NCI-H2107 treated with DMSO at 0.1 percent for 48 hours (cell line): ENCODE data around the gene FKBP6.
A peak's percentile ranks its signal among the peaks of the same experiment; 100 is the strongest.
"Not testable (repeated sequence)": the region's sequence is repeated elsewhere in the genome, so short reads cannot be mapped to it uniquely, and the experiment has no call there.

Source experiments
- DNase-seq: peaks from one replicate; lab custom pipeline; 2025; ENCODE audit not compliant: unreplicated experiment; lab: John Stamatoyannopoulos, UW

Gene FKBP6

DNA sequence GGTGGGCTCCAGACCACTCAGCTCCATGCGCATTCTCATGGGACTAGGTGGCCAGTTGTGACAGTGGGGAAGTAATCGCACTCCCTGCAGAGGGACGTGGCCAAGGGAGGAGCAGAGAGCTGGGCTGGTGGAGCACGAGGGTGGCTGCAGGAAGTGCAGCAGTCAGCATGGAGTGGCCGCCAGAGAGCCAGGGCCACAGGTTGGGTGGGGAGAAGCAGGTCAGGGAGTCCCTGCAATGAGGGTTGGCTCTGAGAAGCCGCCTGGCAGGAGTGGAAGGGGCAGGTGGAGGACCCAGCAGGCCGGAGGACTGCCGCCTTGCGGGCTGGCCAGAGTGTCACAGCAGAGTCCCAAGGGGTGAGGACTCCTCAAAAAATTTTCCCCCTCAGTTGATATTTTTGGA lies 26.2 kb downstream of the FKBP6 start:
- DNase-seq: no peak

DNA sequence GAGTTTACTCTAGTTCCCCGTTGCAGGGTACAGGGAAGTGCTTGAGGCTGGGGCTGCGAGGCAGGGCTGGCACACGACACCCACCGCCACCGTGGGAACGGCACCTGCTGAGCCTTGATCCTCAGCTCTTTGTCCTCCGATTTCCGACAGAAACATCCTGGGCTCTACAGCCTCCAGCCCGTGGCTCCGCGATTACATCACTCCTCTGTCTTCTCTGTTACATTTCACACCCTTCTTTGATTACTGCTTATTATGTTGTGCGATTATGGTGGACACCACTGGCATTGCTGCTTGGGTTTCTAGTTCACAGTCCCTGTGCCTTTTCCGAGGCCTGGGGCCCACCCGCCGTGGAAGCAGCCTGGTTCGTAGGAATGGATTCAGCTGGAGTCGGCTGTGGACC lies 26.9 kb downstream of the FKBP6 start:
- peak; percentile 11 for DNase-seq

DNA sequence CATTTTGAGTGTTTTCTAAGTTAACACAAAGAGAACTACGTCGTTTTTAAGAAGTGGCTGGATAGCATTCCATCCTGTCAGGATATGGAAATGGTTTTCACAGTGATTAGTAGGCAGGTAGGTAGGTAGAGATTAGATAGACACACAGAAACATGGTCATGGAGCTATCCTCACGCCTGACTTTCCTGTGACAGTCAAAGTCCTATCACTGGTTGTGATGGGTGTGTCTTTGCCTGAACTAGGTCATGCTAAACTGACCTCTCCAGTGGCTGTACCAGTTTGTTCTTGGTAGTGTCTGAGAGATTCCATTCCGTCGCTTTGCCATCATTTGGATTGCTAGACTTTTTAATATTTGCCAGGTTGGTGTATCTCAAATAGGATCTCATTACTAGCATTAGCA lies 28.2 kb downstream of the FKBP6 start:
- DNase-seq: no peak

DNA sequence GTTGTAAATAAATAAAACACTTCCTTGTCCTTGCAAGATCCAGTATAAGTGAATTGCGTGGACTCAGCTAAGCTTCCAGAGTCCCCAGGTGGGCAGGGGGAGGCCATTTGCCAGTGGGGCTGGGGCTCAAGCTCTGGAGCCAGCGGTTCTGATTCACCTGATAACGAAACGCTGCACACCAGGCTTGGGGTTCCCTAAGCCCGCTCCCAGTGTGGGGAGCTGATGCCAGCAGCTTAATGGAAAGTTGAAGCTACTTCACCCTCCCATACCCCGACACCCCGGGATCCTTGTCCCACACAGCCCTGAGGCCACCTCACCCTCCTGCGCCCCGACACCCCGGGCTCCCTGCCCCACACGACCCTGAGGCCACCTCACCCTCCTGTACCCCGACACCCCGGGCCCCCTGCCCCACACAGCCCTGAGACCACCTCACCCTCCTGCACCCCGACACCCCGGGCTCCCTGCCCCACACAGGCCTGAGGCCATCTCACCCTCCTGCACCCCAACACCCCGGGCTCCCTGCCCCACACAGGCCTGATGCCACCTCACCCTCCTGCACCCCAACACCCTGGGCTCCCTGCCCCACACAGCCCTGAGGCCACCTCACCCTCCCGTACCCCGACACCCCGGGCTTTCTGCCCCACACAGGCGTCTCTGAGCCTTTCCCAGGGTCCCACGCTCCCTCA lies 30.8 kb downstream of the FKBP6 start:
- DNase-seq: no peak

DNA sequence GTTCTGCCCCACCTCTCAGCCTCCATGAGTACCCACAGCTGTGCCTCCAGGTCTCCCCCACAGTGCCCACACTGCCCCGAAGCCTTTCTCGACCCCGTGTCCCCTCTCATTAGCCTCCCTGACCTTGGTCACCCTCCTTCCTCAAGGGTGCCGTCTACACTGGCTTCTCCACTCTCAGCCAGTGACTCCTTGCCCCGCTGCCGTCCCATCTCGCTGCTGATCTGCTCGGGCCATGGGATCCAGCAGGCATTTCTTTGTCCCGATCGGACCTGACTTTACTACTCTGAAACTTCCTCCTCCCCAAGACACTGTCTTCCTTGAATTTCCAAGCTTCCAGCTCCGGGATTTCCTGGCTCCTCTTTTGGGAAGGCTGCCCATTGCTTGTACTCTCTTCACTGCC lies 31.3 kb downstream of the FKBP6 start:
- DNase-seq: no peak

DNA sequence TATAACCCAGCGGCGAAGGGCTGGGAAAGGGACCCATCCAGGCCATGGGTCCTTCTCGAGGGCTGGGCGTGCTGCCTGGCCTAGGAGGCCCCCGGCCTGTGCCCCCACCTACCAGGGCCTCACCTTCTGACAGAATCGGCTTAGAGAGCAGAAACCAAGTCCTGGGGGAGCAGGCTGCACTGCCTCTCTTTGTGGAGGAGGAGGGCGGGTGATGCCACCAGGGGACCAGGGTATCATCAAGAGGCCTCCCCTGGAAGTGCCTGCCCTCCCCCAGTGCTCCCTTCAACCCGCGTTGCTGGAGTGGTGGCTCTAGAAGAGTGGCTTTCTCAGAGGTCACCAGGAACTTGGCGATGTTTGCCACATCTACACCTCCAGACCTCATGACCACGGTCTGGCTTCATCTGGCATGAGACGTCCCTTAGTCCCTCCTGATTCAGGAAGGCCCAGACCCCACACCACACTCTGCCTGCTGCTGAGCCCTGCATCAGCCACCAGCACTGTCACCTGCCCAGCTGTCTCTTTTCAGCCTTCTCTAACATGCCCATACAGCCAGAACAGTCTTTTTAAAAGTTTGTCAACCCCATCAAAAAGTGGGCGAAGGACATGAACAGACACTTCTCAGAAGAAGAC lies 31.9 kb downstream of the FKBP6 start:
- DNase-seq: no peak

DNA sequence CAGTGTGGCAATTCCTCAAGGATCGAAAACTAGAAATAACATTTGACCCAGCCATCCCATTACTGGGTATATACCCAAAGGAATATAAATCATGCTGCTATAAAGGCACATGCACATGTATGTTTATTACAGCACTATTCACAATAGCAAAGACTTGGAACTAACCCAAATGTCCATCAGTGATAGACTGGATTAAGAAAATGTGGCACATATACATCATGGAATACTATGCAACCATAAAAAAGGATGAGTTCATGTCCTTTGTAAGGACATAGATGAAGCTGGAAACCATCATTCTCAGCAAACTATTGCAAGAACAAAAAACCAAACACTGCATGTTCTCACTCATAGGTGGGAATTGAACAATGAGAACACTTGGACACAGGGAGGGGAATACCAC lies 32.6 kb downstream of the FKBP6 start:
- not testable (repeated sequence) for DNase-seq

DNA sequence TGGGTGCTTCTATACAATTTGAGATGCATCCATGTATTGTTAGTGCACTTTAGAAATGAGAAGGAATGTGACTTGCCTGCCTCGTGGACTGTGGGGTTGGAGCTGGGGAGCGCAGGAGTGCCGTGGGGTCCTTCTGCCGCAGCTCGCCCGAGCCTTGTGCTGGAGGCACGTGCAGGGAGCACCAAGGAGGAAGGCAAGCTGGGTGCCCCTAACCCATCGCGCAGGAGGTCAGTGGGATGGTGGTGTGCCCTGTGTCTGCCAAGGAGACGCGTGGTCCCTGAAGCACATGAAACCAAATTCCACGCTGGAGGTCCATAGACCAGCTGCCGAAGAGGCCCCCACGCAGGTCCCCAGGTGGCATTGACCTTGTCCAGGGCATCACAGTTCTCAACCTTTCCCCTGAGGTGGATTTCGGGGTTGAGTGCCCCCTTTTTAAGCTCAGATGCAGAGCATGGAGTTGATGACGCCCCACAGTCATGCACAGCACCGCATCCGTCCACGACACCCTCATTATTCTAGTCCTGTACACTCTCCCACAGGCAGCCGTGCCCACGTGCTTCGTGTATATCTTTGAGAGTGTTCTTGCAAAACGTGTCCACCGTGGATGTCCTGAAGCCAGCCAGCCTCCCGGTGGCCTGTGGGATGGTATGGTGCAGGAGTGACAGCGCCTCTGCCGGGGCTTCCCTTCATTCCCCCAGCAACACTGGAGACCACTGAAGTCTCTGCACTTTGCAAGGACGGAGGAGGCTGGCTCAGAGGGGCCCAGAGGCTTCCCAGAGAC lies 35.5 kb downstream of the FKBP6 start:
- DNase-seq: no peak

DNA sequence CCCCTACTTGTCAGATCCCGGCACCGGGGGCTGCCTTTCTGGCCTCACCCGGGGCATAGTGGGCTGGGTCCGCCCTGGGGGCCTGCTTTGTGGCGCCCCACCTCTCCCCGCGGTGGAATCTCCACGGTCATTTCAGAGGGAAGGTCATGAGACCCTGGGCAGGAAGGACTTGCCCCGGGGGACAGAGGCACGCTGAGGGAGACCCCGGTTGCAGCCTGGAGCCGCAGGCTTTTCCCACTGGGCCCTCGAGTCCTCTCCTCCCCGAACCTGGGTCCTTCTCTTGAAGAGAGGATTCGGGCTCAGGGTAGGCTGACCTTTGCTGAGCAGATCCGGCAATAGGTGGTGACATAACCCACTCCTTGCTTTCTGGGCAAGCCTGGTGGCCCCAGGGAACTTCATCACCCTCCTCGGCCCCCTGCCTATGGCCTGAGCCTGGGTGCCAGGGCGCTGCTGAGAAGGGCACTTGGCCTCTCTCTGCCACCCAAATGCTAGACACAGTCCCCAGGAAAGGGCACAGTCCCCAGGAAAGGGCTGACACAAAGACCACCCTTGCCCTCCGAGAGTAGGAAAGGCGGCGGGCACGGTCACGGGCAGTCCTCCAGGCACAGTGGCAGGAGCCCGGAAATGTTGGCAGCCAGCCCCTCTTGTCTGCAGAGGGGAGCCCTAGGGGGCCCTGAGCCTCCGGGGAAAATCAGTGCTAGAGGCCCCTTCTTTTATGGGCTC lies 36.2 kb downstream of the FKBP6 start:
- DNase-seq: peak; percentile 32

DNA sequence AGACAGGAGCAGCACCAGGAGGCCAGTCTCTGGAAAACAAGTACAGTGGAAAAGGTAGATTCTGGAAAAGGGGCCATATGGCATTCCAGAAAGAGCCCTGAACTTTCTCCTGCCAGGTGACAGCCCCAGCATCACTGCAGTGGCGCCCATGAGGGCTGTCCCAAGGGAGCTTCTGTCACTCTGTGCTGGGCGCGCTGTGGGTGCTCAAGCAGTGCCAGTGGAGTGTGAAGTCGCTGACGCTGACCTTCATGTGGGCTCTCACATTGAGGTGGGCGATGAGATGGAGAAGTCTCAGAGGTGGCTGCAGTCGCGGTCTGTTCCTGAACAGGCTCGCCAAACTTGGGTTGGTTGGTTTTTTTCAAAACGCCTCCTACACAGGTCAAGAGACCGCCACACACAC lies 38.2 kb downstream of the FKBP6 start:
- no peak for DNase-seq

DNA sequence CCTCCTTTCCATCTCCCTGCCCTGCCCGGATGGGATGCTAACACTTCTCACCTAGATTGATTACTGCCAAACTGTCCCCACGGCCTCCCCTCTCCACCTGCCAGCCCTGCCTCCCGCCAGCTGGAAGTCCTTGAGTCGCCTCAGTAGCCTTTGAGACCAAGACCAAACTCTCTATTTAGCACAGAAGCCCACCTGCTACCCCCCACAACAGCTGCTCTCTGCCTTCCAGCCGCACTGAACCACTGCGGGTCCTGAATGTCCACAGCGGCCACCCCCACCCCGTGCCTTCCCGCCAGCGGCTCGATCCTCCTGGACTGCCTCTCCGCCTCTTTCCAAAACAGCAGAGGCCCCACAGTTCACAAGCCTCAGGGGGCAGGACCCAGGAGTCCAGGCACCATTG lies 39.0 kb downstream of the FKBP6 start:
- no peak for DNase-seq

DNA sequence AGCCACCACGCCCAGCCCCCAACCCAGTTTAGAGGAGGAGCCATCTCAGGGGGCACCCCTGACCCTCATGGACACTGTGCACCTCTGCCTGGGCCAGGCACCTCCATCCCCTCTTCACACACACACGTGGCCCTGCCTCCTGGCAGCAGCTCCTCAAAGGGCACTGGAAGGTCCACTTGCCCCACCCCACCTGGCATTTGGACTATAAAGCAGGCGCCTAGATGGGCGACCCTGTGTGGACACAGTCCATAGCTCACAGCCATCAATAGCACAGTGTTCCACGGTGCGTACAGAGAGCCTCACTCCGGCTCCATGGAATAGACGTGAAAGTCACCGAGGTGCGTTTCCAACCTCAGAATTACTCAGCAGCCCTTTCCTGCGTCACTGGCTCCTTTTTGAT lies 41.0 kb downstream of the FKBP6 start:
- DNase-seq: no peak

DNA sequence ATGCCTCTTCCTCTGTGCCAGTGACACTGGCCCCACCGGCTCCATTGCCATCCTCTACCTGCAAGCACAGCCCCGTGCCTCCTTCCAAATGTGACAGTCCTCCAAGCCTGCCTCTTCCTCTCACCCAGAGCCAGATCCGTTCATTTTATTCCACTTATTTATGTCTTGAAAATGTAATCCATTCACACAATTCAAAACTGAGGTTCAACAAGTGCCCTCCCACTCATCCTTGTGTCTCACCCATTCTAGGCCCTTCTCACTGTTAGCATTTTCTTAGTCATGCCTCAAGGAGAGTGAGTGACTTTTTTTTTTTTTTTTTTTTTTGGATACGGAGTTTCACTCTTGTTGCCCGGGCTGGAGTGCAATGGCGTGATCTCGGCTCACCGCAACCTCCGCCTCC lies 41.7 kb downstream of the FKBP6 start:
- no peak for DNase-seq

DNA sequence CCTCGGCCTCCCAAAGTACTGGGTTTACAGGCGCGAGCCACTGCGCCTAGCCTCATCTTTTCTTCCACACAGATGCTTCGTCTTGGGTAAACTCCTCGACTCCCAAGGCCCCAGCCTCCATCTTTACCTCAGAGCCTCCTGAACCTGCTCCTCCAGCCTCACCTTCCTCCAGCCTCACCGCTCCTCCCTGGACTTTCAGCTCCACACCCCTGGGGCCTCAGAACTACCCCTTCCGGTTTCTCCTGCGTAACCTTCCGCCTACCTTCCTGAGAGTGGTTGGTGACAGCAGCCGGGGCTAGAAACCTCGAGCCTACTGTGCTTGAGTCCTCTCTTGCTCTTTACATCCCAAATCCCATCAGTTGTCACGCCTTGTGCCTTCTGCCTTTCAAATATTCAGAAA lies 45.8 kb downstream of the FKBP6 start:
- no peak for DNase-seq

DNA sequence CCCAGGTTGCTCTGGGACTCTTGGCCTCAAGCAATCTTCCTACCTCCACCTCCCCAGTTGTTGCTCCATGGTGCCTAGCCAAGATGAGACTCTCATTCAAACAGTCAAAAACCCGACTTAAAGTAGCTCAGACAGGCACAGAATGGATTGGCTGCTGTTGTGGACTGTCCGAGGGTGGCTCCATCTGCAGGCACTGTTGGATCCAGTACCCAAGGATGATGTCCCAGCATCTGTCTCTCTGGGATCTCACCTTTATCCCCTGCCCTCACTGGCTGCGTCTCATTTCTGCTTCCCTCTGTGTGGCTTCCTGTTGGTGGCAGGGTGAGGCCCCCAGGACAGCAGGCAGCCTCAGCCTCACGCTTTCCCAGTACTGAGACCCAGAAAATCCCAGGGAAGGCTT lies 48.3 kb downstream of the FKBP6 start:
- not testable (repeated sequence) for DNase-seq

DNA sequence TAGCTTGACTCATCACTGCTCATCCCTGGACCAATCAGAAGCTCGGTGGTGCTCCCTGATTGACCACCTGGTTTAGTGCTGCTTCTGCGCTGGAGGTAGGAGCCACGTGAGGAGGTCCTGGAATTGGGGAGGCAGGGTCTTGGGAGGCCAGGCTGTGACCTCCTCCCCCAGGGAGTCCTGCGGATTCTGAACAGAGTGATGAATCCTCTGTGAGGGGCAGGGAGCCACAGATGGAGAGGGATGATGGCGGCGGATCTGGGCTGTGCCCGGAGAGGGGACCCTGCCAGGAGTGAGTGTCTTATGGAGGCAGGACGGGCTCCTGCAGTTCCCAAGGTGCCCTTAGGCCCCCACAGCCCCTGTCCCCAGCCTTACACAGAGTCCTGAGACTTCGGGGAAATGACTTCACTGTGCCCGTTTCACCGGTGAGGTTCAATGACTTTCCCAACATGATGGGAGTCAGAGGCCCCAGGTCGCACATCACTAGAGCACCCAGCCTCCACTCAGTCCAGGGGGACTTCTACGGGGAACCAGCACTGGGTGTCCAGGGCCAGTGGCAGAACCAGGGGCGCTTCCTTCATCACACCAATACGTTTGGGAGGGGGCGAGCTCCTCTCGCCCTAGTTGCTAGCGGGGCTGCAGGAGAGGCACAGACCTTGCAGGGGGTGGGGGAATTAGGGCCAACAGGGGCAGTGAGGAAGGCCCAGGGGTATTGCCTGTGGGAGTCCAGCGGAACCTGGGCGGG lies 48.9 kb downstream of the FKBP6 start:
- DNase-seq: no peak

DNA sequence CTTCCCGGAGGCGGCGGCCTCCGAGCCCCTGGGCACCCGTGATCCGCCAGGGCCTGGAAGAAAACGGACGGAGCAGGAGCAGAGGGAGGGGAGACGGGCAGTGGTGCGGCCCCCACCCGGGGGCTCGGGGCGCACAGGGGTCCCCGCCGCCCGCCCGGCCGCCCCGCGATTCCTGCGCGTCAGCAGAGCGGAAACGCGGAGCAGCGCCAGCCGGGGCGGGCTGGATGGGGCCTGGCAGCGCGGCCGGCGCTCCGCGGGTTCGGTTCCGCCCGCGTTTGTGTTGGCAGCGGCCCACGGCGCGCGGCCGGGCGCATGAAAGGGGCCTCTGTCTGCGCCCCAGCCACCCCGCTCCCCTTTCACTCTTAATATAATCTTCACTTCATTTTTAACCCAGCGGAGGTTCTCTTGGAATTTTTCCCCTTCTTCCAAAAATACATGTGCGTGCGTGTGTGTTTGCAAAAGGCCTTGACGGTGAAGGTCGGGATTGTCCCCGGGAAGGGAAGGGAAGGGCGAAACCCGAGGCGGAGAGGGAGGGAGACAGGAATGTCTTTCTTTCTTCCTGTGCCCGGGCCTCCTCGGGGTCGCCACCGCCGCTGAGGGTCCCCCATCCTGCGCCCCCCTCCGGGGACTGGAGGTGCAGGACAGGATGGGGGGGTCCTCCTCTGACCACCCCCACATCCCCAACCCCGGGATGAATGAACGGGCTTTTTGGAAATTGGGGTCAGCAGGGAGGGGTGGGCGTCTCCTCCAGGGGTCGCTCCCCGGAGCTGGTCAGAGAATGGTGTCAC lies 49.6 kb downstream of the FKBP6 start:
- DNase-seq: not testable (repeated sequence)

DNA sequence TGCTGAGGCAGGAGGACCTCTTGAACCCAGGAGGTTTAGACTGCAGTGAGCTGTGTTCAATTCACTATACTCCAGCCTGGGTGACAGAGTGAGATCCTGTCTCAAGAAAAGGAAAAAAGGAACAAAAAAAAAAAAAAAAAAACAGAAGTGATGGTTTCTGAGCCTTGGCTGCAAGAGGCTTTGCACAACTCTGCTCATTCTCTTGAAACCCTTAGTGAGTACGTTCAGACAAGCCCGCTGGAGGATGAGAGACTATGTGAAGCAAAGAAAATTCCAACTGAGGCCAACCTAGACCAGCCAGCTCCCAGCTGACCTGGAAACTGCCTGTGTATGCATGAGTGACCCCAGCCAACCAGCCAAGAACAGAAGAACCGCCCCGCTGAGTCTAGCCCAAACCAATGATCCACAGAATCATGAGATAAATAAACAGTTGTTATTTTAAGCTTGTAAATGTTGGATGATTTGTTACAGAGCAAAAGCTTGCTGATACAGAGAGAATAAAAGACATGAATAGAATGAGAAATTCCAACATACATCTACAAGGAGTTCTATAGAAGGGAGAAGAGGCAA lies 55.1 kb downstream of the FKBP6 start:
- no peak for DNase-seq

DNA sequence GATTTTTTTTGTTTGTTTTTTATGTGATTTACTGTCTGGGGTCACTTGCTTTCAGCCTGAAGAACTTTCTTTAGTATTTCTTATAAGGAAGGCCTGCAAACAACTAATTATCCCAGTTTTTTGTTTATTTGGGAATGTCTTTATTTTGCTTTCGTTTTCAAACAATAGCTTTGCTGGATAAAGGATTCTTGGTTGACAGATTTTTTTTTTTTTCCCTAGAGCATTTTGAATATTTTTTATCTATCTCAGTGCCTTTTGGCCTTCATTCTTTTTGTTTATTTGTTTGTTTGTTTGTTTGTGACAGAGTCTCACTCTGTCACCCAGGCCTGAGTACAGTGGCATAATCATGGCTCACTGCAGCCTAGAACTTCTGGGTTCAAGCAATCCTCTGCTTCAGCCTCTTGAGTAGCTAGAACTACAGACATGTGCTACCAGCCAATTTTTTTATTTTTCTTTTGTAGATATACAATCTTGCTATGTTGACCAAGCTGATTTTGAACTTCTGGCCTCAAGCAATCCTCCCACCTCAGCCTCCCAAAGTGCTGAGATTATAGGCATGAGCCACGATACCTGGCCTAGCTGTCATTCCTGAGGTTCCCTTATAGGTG lies 59.4 kb downstream of the FKBP6 start:
- no peak for DNase-seq
